ENCODE data around the gene RAB11FIP4. TPM values are rescaled to one million over a fixed set of nuclear protein-coding genes. Genes with fewer than 3 reads are reported as not detected.
"Not testable (repeated sequence)": the region's sequence is repeated elsewhere in the genome, so short reads cannot be mapped to it uniquely, and the experiment has no call there.

The RAB11FIP4 gene
- total and polyA plus RNA-seq, 2 experiments from 2014 or later = 8.8 to 23.4 TPM

GRCh38 chr17:31381165-31381668 is 10.3 kb upstream of the RAB11FIP4 start:
- Histone ChIP-seq H3K9me3 (ENCODE audit: low read depth) (no peaks in the 10 kb centered on the region), H3K4me1 (ENCODE audit: low read depth) (no peaks in the 10 kb centered on the region)
- TF ChIP-seq CTCF (IDR thresholded peaks at IDR 0.05; ENCODE audit: low read depth, low read length) = no peak

GRCh38 chr17:31382668-31383275 is 8.7 kb upstream of the RAB11FIP4 start:
- not testable (repeated sequence) for H3K27me3 ChIP-seq; H3K4me3 ChIP-seq; H3K36me3 ChIP-seq; H3K9me3 ChIP-seq (ENCODE audit: low read depth); DNase-seq (ENCODE audit: low read depth in 1 of 2, low spot score in 1 of 2); H3K4me1 ChIP-seq (ENCODE audit: low read depth)
- H3K27ac ChIP-seq = peak overlapping the region; percentile 57

More at GRCh38 chr17:31381165-31381668, 10.3 kb upstream of the RAB11FIP4 start:
- Histone ChIP-seq H3K27me3 (no peaks in the 10 kb centered on the region), H3K4me3 (no peak overlapping the region), H3K27ac (no peak overlapping the region), H3K36me3 (peaks cover 7% of the 10 kb centered on the region)
- DNase-seq (ENCODE audit: low read depth in 1 of 2, low spot score in 1 of 2) = no peak

- H3K27ac ChIP-seq; H3K9me3 ChIP-seq (ENCODE audit: low read depth); H3K4me1 ChIP-seq (ENCODE audit: low read depth); DNase-seq (ENCODE audit: low read depth in 1 of 2, low spot score in 1 of 2); H3K36me3 ChIP-seq; H3K4me3 ChIP-seq; H3K27me3 ChIP-seq: not testable (repeated sequence)
Observed at GRCh38 chr17:31383488-31383887, 8.0 kb upstream of the RAB11FIP4 start.

GRCh38 chr17:31385428-31386285 is 5.8 kb upstream of the RAB11FIP4 start:
- Histone ChIP-seq H3K9me3 (ENCODE audit: low read depth) (no peaks in the 10 kb centered on the region), H3K27ac (no peak overlapping the region), H3K27me3 (peaks cover 11% of the 10 kb centered on the region), H3K36me3 (no peaks in the 10 kb centered on the region), H3K4me1 (ENCODE audit: low read depth) (no peaks in the 10 kb centered on the region), H3K4me3 (no peak overlapping the region)
- DNase-seq (ENCODE audit: low read depth in 1 of 2, low spot score in 1 of 2) = no peak
- TF ChIP-seq CTCF (IDR thresholded peaks at IDR 0.05; ENCODE audit: low read depth, low read length) = no peak

GRCh38 chr17:31386542-31387075 is 4.9 kb upstream of the RAB11FIP4 start:
- H3K4me3 ChIP-seq = no peak overlapping the region
- H3K27me3 ChIP-seq = peaks cover 20% of the 10 kb centered on the region
- H3K4me1 ChIP-seq (ENCODE audit: low read depth) = no peaks in the 10 kb centered on the region
- H3K27ac ChIP-seq = no peak overlapping the region
- no peak for DNase-seq (ENCODE audit: low read depth in 1 of 2, low spot score in 1 of 2)
- H3K9me3 ChIP-seq (ENCODE audit: low read depth) = no peaks in the 10 kb centered on the region
- TF ChIP-seq CTCF (IDR thresholded peaks at IDR 0.05; ENCODE audit: low read depth, low read length) = no peak
- H3K36me3 ChIP-seq = no peaks in the 10 kb centered on the region

GRCh38 chr17:31387438-31387837 is 4.0 kb upstream of the RAB11FIP4 start:
- Histone ChIP-seq H3K27ac (no peak overlapping the region), H3K36me3 (no peaks in the 10 kb centered on the region), H3K4me1 (ENCODE audit: low read depth) (no peaks in the 10 kb centered on the region), H3K9me3 (ENCODE audit: low read depth) (no peaks in the 10 kb centered on the region), H3K4me3 (no peak overlapping the region), H3K27me3 (peaks cover 28% of the 10 kb centered on the region)
- no peak for DNase-seq (ENCODE audit: low read depth in 1 of 2, low spot score in 1 of 2)
- no peak for TF ChIP-seq CTCF (IDR thresholded peaks at IDR 0.05; ENCODE audit: low read depth, low read length)

All from cardiac muscle cell (in vitro differentiated cells and primary cell).